Mesenchymal stem cell (in vitro differentiated cells and primary cell): ENCODE data around the gene APMAP.

Experiments used
- DNase-seq: peaks from one replicate; pipeline ENCODE4 v3.0.0-alpha.2; 2013
- H2AFZ ChIP-seq: one replicate; pipeline ENCODE4 v1.6.1; 2013; ENCODE audit warnings: low read depth, mild to moderate bottlenecking, control low read depth, inconsistent platforms, low read length, moderate library complexity
- H2AK5ac ChIP-seq: 2 replicates; pipeline ENCODE4 v1.6.1; 2013; ENCODE audit warnings: low read length, moderate library complexity, mild to moderate bottlenecking, inconsistent platforms; ENCODE audit not compliant: severe bottlenecking
- H2BK120ac ChIP-seq: one replicate; pipeline ENCODE4 v1.6.1; 2013; ENCODE audit warnings: low read depth, mild to moderate bottlenecking, inconsistent platforms, low read length, moderate library complexity
- H2BK12ac ChIP-seq, 2 experiments: one replicate each; pipeline ENCODE4 v1.6.1; 2013; ENCODE audit warnings: inconsistent platforms in 2 of 2, low read length in 2 of 2, mild to moderate bottlenecking in 2 of 2, moderate library complexity in 2 of 2, control low read depth in 1 of 2
- H2BK15ac ChIP-seq: one replicate; pipeline ENCODE4 v1.6.1; 2013; ENCODE audit warnings: mild to moderate bottlenecking, low read depth, inconsistent platforms; ENCODE audit not compliant: poor library complexity, severe bottlenecking
- H2BK5ac ChIP-seq: 2 replicates; pipeline ENCODE4 v1.6.1; 2013; ENCODE audit warnings: low read depth, mild to moderate bottlenecking, low read length, control low read depth, inconsistent platforms; ENCODE audit not compliant: poor library complexity, severe bottlenecking
- H3K14ac ChIP-seq, 2 experiments: one replicate each; pipeline ENCODE4 v1.6.1; 2013; ENCODE audit warnings: inconsistent platforms in 2 of 2, low read length in 2 of 2, control low read depth in 1 of 2, mild to moderate bottlenecking in 1 of 2, moderate library complexity in 1 of 2
- H3K18ac ChIP-seq, 2 experiments: one replicate each; pipeline ENCODE4 v1.6.1; 2013; ENCODE audit warnings: inconsistent platforms in 2 of 2, low read length in 2 of 2, control low read depth in 1 of 2, low read depth in 1 of 2, mild to moderate bottlenecking in 1 of 2
- H3K23ac ChIP-seq, 2 experiments: one replicate each; pipeline ENCODE4 v1.6.1; 2013; ENCODE audit warnings: inconsistent platforms in 2 of 2, low read length in 2 of 2, mild to moderate bottlenecking in 2 of 2, moderate library complexity in 2 of 2, control low read depth in 1 of 2
- H3K27ac ChIP-seq: 2 replicates; pipeline ENCODE4 v1.5.1; 2013; ENCODE audit warnings: mild to moderate bottlenecking, moderate library complexity, low read length, control low read depth, inconsistent platforms; ENCODE audit not compliant: poor library complexity, severe bottlenecking
- H3K27me3 ChIP-seq, 2 experiments: 2 replicates each; pipeline versions ENCODE4 v1.6.1 to v1.7.0; 2013; ENCODE audit warnings: low read length in 2 of 2, mild to moderate bottlenecking in 2 of 2, moderate library complexity in 2 of 2, control low read depth in 1 of 2, inconsistent platforms in 1 of 2; ENCODE audit not compliant: control insufficient read depth in 1 of 2, insufficient read depth in 1 of 2
- H3K36me3 ChIP-seq, 2 experiments: 2 replicates each; pipeline versions ENCODE4 v1.6.1 to v1.7.0; 2013; ENCODE audit warnings: low read length in 2 of 2, control low read depth in 1 of 2, inconsistent platforms in 1 of 2, low read depth in 1 of 2, mild to moderate bottlenecking in 1 of 2; ENCODE audit not compliant: insufficient read depth in 2 of 2, control insufficient read depth in 1 of 2
- H3K4ac ChIP-seq, 2 experiments: one replicate each; pipeline ENCODE4 v1.6.1; 2013; ENCODE audit warnings: inconsistent platforms in 2 of 2, low read length in 2 of 2, mild to moderate bottlenecking in 2 of 2, moderate library complexity in 2 of 2, control low read depth in 1 of 2, low read depth in 1 of 2
- H3K4me1 ChIP-seq: 2 replicates; pipeline ENCODE4 v1.6.1; 2013; ENCODE audit warnings: low read depth, low read length, control low read depth; ENCODE audit not compliant: control insufficient read depth, insufficient read depth
- H3K4me2 ChIP-seq: 2 replicates; pipeline ENCODE4 v1.6.1; 2013; ENCODE audit warnings: low read length, mild to moderate bottlenecking, inconsistent platforms; ENCODE audit not compliant: poor library complexity, severe bottlenecking
- H3K4me3 ChIP-seq, 2 experiments: 2 replicates each; pipeline versions ENCODE4 v1.5.1 to v1.7.0; 2013; ENCODE audit warnings: low read length in 2 of 2, mild to moderate bottlenecking in 2 of 2, control low read depth in 1 of 2, low read depth in 1 of 2; ENCODE audit not compliant: insufficient read depth in 1 of 2
- H3K79me1 ChIP-seq: replicated peaks from 2 replicates; pipeline ENCODE4 v1.6.1; 2013; ENCODE audit warnings: mild to moderate bottlenecking, control low read depth, low read length, inconsistent platforms; ENCODE audit not compliant: poor library complexity, severe bottlenecking
- H3K9ac ChIP-seq: 2 replicates; pipeline ENCODE4 v1.7.0; 2013; ENCODE audit warnings: mild to moderate bottlenecking, low read length, moderate library complexity
- H3K9me3 ChIP-seq: 2 replicates; pipeline ENCODE4 v1.7.0; 2013; ENCODE audit warnings: mild to moderate bottlenecking, low read length; ENCODE audit not compliant: control insufficient read depth
- H4K8ac ChIP-seq: one replicate; pipeline ENCODE4 v1.6.1; 2013; ENCODE audit warnings: inconsistent platforms, mild to moderate bottlenecking, low read length, moderate library complexity
- H4K91ac ChIP-seq: one replicate; pipeline ENCODE4 v1.6.1; 2013; ENCODE audit warnings: mild to moderate bottlenecking, low read length, inconsistent platforms
- WGBS: methylation state at CpG from one replicate; pipeline ENCODE4 v1.1.7; 2013; ENCODE audit warnings: mixed read lengths; 5-methylcytosine and 5-hydroxymethylcytosine counted together

Gene APMAP

DNA sequence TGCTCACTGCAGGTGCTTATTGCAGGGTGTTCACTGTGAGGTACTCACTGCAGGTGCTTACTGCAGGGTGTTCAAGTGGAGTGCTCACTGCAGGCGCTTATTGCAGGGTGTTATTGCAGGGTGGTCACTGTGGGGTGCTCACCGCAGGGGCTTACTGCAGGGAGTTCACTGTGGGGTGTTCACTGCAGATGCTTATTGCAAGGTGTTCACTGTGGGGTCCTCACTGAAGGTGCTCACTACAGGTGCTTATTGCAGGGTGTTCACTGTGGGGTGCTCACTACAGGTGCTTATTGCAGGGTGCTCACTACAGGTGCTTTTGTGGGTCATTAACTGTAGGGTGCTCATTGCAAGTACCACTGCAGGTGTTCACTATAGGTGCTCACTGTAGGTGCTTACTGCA, 20.2 kb downstream of the APMAP start:
- Histone ChIP-seq H3K4me2 (no peak overlapping the region), H3K79me1 (peaks cover 17% of the 10 kb centered on the region), H4K8ac (no peak overlapping the region), H2AK5ac (no peak overlapping the region), H2BK15ac (no peak overlapping the region), H3K27ac (no peak overlapping the region), H3K4me1 (no peaks in the 10 kb centered on the region), H3K36me3 (peaks cover 48 to 77% of the 10 kb centered on the region in 2 experiments), H2AFZ (no peak overlapping the region), H3K4me3 (no peak overlapping the region), H3K18ac (no peak overlapping the region), H3K27me3 (no peaks in the 10 kb centered on the region), H2BK12ac (no peak overlapping the region), H4K91ac (no peak overlapping the region), H3K23ac (no peak overlapping the region), H2BK5ac (no peak overlapping the region), H3K14ac (no peak overlapping the region), H3K9me3 (peaks cover 4% of the 10 kb centered on the region), H2BK120ac (no peak overlapping the region), H3K9ac (no peak overlapping the region), H3K4ac (no peak overlapping the region)
- no peak for DNase-seq
- 98% methylated on average over 2 of the region's 2 CpGs for WGBS

DNA sequence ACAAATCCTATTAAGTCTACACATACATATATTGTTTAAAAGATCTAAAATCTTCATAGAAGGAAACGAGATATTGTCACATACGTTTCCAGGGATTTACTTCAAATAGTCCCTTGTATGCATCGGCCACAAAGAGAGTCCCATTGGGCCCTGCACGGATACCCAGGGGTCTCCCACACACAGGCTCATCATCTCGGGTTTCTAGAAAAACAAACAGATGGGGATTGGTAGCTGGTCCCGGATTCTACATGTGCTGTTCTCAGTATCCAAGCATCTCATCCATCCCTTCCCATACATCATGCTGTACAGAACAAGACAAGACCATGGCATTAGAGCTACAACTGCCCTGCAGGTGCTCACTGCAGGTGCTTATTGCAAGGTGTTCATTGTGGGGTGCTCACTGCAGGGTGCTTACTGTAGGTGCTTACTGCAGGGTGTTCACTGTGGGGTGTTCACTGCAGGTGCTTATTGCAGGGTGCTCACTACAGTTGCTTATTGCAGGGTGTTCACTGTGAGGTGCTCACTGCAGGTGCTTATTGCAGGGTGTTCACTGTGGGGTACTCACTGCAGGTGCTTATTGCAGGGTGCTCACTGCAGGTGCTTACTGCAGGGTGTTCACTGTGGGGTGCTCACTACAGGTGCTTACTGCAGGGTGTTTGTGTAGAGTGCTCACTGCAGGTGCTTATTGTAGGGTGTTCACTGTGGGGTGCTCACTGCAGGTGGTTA, 21.0 kb downstream of the APMAP start:
- peaks cover 54 to 75% of the 10 kb centered on the region in 2 experiments for H3K36me3 ChIP-seq
- no peak overlapping the region for H2BK15ac ChIP-seq
- H3K4me1 ChIP-seq, result no peaks in the 10 kb centered on the region
- WGBS, result 97% methylated on average over 6 of the region's 6 CpGs
- H2BK5ac ChIP-seq, result no peak overlapping the region
- H3K4me3 ChIP-seq, result no peak overlapping the region
- no peak overlapping the region for H4K8ac ChIP-seq
- H3K4me2 ChIP-seq, result no peak overlapping the region
- no peak overlapping the region for H3K9ac ChIP-seq
- H3K27me3 ChIP-seq, result no peaks in the 10 kb centered on the region
- no peak overlapping the region for H3K14ac ChIP-seq
- peaks cover 17% of the 10 kb centered on the region for H3K79me1 ChIP-seq
- no peak overlapping the region for H2AFZ ChIP-seq
- DNase-seq, result no peak
- H3K23ac ChIP-seq, result no peak overlapping the region
- H3K9me3 ChIP-seq, result peaks cover 4% of the 10 kb centered on the region
- H2AK5ac ChIP-seq, result no peak overlapping the region
- no peak overlapping the region for H2BK120ac ChIP-seq
- H3K4ac ChIP-seq, result no peak overlapping the region
- no peak overlapping the region for H3K18ac ChIP-seq
- H3K27ac ChIP-seq, result no peak overlapping the region
- H4K91ac ChIP-seq, result no peak overlapping the region
- H2BK12ac ChIP-seq, result no peak overlapping the region

DNA sequence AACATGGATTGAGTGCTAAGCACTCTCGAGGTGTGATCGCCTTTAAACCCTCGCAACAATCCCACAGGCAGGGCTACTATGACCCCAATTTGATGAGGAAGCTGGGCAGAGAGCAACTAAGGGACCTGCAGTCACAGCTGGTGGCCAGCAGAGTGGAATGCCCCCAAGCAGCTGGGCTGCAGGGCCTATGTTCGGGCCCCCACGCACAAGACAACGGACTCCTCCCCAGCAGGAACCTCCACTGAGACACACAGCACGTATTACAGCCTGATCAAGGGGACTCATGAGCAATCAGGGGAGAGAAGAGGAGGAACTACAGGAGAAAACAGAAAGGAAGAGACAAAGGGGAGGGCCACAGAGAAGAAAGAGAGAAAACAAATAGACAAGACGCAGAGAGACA, 21.8 kb downstream of the APMAP start:
- no peak overlapping the region for H3K18ac ChIP-seq
- H3K4ac ChIP-seq, result no peak overlapping the region
- no peak overlapping the region for H3K23ac ChIP-seq
- no peak overlapping the region for H2BK15ac ChIP-seq
- no peak overlapping the region for H2BK120ac ChIP-seq
- no peak overlapping the region for H3K27ac ChIP-seq
- no peak overlapping the region for H2AFZ ChIP-seq
- H3K4me3 ChIP-seq, result no peak overlapping the region
- 100% methylated on average over 7 of the region's 8 CpGs for whole genome bisulfite sequencing
- H3K9ac ChIP-seq, result no peak overlapping the region
- H3K27me3 ChIP-seq, result no peaks in the 10 kb centered on the region
- H3K4me2 ChIP-seq, result no peak overlapping the region
- no peaks in the 10 kb centered on the region for H3K9me3 ChIP-seq
- H2AK5ac ChIP-seq, result no peak overlapping the region
- H4K91ac ChIP-seq, result no peak overlapping the region
- H4K8ac ChIP-seq, result no peak overlapping the region
- H3K79me1 ChIP-seq, result peaks cover 20% of the 10 kb centered on the region
- H2BK12ac ChIP-seq, result no peak overlapping the region
- peaks cover 61 to 76% of the 10 kb centered on the region in 2 experiments for H3K36me3 ChIP-seq
- no peak overlapping the region for H2BK5ac ChIP-seq
- H3K4me1 ChIP-seq, result no peaks in the 10 kb centered on the region
- no peak for DNase-seq
- no peak overlapping the region for H3K14ac ChIP-seq

DNA sequence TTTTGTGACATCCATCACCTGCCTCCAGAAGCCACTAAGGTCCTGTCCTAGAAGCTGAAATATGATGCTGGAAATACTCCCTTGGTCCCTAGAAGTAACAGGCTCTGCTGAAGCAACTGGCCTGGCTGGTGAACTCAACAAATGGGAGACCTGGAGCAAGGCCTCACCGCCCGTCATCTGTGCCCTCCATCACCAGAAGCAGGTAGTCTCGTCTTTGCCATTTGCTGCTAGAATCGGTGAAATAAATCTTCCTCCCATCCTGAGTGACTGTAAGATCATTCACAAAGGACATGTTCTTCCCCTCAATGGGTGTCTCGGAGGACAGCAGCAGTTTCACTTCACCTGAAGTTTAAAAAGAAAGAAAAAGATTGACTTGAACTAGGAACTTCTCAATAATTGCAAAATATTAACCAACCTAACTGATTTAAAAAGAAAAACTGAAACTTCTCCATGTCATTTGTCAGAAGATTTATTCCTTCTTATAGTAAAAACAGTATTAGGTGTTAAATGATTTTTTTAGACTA, 22.5 kb downstream of the APMAP start:
- Histone ChIP-seq H4K91ac (no peak overlapping the region), H3K9me3 (no peaks in the 10 kb centered on the region), H3K18ac (no peak overlapping the region), H2BK12ac (no peak overlapping the region), H3K79me1 (peaks cover 23% of the 10 kb centered on the region), H4K8ac (no peak overlapping the region), H3K4me1 (no peaks in the 10 kb centered on the region), H2BK5ac (no peak overlapping the region), H3K4ac (no peak overlapping the region), H2AK5ac (no peak overlapping the region), H3K4me3 (no peak overlapping the region), H3K4me2 (no peak overlapping the region), H3K36me3 (peaks cover 67 to 78% of the 10 kb centered on the region in 2 experiments), H2AFZ (no peak overlapping the region), H2BK120ac (no peak overlapping the region), H3K23ac (no peak overlapping the region), H2BK15ac (no peak overlapping the region), H3K27ac (no peak overlapping the region), H3K27me3 (no peaks in the 10 kb centered on the region), H3K14ac (no peak overlapping the region), H3K9ac (no peak overlapping the region)
- no peak for DNase-seq
- 93% methylated on average over 4 of the region's 5 CpGs for WGBS
